GM19324 (cell line): Measurements from ENCODE around the gene AOX1.
"Not testable (repeated sequence)": the region's sequence is repeated elsewhere in the genome, so short reads cannot be mapped to it uniquely, and the experiment has no call there.

Source experiments
- ATAC-seq: cut with Tn5 transposase; IDR thresholded peaks from one replicate; pipeline ENCODE4 v1.9.1; 2021; ENCODE audit warnings: mild to moderate bottlenecking, moderate library complexity; ENCODE audit not compliant: unreplicated experiment, low FRiP score

The AOX1 gene

DNA sequence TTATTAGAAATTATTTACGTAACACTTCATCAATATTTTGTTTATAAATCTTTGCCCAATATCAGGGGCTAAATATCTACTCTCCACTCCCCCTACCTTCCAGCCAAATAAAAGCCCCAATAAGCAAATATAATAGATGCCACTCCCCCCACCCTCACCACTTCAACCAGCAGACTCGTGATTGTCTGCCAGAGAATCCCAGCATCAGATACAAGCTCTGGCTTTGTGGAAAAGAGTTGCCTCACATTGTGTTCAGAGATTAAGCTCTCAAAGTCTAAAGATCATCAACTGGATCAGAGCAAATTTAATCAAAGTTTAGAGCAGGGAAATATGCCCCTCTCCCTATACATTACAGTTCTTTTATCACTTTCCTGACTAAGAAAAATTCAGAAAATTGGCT is 39.5 kb downstream of the AOX1 start:
- no peak for ATAC-seq

DNA sequence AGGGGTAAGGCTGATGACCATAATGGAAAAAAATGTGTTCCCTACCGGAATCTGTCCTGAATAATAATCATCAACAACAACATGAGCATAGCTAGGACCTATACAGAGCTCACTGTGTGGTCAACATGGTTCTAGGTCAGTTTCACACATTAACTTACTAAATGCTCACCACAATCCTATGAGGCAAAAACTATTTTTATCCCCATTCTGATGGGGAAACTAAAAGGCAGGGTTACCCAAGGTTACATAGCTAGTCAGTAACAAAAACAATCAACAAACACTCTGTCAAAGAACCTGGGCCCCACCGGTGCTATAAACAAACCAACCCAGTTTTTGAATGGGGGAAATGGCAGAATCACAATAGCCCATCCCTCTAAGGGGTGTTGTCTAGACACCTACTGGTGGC is 40.1 kb downstream of the AOX1 start:
- ATAC-seq = no peak

DNA sequence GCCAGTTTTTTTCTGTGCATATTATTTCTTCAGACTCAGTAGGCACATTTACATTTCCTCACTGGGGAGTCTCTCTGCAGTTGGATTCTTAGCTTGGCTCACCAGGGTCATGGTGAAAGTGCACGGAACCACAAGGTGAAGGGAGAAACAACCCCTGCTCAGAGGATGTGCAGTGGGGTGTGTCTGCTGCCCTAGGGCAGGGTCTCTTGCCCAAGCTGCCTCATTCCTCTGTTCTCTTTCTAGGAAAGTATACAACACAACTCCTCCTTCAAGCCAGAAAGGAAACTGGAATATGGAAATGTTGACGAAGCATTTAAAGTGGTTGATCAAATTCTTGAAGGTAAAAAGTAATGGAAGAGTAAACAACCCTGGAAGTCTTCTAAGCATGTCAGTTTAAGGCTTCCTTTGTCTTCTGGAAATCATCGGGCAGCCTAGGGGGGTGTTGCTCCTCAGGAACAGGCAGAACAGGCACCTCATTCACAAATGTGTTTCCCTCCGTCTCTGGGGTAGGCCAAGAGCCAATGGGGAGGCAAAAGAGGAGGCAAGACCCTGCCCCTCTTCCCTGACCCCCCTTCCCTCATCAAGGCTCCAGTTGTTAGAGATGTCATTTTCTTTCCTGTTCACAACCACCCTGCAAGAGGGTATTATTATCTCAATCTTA is 41.4 kb downstream of the AOX1 start:
- no peak for ATAC-seq

DNA sequence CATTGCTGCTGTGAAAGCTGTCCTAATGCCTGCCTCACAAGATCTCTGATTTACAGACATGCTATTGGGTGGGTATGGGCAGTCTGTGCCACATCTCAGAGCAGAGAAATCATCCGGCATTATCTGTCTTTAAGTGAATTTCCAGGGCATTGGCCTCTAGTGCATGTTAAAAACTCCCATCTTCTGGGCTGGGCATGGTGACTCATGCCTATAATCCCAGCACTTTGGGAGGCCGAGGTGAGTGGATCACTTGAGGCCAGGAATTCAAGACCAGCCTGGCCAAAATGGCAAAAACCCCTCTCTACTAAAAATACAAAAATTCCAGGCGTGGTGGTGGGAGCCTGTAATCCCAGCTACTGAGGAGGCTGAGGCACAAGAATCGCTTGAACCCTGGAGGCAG is 42.6 kb downstream of the AOX1 start:
- not testable (repeated sequence) for ATAC-seq

DNA sequence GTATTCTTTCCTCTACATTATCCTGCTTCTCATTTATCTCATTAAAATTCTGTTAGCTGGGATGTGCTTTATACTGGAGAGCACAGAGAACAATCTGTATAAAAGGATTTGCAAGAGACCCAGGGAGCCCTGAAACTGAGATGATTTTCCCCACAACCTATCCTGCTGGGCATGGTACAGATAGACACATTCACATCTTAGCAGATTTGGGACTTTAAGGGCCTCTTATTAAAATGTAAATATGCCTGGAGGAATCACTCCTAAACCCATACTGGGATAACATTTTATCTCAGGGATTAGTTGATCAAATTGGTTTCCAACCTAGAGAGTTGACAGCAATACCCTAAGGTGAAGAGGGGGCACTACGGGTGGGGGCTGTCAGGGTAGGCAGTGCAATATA is 45.5 kb downstream of the AOX1 start:
- no peak for ATAC-seq

DNA sequence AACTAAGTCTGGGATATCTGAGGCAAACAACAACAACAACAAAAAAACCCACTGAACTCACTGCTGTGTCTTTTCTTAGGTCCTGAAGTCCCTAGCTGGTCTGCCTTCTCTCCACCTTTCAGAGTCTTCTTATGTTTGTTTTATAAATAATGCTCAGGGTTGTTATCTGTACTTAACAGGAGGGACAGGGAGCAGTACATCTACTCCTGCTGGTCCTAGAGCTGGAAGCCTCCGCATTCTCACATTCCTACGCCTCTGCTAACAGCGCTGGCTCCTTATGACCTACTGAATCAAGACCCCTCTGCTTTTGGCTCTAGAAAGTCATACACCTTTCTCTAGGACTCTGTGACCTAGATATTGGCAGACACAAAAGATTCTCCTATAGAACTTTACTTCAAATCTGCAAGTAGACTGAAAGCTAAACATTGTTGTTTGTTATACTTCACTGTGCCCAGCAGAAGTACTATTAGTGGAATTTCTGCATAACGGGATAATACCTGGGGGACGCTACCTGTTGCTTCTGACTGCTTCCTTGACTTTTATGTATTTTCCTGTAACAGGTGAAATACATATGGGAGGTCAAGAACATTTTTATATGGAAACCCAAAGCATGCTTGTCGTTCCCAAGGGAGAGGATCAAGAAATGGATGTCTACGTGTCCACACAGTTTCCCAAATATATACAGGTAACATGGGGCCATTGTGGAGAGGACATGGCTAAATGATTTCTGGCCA is 48.6 kb downstream of the AOX1 start:
- no peak for ATAC-seq

DNA sequence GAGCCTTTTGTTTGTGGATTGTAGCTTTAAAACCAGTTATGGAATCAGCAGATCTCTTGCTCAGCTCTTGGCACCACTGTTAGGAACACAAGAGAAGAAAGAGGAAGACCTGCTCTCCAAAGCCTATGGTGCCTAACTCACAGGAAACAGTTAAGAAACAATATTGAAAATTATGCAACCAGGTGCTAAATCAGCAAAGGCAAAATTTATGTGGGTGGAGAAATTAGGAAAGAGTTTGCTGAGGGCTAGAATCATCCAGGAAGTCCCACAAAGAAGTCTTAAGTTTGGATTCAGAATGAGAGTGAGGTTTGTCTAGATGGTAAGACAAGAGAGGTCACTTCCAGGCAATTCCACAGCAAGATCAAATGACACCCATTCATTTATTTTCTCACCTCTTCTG is 49.4 kb downstream of the AOX1 start:
- no peak for ATAC-seq

DNA sequence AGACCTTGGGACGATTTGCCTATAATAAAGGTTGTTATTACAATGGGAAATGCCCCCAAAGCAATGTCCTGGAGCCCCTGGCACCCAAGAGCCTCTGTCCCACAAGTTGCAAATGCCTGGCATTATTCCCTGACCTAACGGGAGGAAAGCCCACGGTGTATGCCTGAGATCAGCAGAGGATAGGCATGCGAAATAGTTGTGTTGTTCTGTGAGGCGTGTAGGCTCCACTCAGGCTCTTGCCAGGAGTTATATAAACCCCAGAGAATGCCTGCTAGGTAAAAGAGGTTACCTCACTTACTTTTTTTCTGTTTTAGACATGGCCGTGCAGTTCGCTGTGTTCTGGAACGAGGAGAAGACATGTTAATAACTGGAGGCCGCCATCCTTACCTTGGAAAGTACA is 52.1 kb downstream of the AOX1 start:
- ATAC-seq = no peak

DNA sequence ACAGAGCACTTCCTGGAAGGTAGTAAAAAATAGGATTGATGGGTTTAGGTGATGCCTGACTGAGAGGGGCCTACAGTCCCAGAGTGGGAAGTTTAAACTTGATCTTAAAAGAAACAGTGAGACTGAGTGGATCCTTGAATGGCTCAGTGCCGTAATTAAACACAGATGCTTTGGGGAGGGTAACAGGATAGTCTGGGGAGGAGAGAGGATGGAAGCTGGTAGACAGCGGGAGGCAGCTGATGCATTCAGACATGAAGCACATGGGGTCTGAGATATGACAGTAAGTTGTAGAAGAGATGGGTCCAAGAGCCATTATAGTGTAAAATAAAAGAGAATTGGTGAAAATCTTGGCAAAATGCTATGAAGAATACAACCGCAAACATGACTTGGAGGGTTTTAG is 54.4 kb downstream of the AOX1 start:
- ATAC-seq = no peak

DNA sequence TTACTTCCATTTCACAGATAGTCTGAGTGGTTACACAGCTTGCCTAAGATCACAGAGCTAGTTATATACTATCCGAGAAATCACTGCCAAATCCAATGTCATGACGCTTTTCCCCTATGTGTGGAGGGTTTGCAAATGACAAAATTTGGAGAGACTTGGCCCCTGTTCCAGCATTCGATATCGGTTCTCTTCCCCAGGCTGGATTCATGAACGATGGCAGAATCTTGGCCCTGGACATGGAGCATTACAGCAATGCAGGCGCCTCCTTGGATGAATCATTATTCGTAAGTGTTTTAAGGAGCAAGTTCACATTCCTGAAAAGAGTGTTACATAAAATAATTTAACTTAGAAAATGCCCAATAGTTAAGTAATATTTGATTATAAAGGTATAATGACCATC is 55.1 kb downstream of the AOX1 start:
- ATAC-seq = no peak

DNA sequence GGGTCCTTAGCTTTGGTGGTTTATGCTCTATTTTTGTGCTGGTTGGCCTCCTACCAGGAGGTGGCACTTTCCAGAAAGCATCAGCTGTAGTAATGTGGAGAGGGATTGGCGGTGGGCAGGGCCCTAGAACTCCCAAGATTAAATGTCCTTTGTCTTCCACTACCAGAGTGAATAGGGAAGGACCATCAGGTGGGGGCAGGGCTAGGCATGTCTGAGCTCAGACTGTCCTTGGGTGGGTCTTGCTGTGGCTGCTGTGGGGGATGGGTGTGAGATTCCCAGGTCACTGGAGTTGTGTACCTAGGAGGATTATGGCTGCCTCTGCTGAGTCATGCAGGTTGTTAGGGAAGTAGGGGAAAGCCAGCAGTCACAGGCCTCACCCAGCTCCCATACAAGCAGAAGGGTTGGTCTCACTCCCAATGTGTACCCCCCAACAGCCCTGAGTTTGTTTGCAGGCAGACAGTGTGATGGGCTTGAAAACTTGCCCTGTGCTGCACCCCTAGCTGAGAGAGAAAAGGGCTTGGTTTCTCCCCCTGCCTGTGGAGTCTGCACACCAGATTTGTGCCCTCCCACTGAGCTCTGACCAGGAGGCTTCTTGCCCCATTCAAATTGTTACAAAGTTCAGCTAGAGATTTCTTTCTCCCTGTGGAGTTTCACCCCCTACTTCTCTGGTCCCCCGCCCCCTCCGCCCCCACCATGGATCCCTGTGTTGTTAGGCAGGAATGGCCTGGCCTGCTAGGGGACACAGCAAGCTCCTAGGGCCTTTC is 62.9 kb downstream of the AOX1 start:
- ATAC-seq = not testable (repeated sequence)

DNA sequence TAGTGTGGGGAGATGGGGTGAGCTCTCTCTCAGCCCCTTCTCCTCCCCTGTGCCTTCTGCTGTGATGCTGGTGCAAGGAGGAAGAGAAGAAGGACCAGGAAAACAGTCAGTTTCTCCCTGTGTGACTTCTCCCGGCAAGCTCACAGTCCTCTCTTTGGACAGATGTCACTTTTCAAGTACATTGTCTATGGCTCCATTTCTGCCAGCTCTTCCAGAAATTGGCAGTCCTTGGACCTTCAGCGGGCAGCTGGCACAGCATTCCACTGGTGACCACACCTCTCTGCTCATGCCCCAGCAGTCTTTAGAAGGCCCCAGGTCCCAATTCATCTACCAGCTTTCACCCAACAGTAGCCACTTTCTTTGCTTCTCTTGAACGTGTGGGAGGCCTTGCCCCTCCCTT is 63.9 kb downstream of the AOX1 start:
- ATAC-seq = no peak

DNA sequence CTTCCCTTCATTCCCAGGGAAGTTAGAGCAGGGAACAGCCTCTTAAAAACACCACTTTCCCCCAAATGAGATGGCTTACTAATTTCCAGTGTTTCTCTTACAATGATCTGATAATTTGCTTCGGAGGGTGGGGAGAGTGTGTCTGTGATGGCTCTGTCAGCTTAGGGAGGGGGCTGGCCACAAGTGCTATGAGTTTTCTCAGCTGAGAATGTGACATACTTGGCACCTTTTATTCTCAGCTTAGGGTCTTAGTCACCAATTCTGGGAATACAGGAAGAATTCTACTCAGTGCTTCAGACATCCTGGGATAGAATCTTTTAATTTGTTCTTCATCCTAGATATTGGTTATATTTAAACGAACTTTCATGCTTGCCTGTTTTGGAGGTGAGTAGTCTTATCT is 64.4 kb downstream of the AOX1 start:
- no peak for ATAC-seq

DNA sequence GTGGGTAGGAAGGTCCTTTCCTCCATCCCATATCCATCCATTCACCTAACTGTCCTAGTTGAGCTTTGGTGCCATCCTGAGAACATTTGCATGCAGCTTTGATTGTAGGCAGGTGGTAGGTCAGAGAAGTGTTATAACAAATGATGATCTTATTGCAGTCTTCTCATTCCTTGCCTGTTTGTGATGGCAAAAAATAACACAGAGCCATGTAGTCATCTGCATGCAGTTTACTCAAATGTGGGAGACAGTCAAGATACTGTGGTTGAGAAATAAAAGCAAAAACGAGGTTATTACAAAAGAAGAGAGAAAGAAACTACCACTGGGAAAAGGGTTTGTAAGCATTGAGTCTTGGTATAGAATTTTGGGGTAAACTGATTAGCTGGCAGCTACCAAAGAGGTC is 66.3 kb downstream of the AOX1 start:
- no peak for ATAC-seq

DNA sequence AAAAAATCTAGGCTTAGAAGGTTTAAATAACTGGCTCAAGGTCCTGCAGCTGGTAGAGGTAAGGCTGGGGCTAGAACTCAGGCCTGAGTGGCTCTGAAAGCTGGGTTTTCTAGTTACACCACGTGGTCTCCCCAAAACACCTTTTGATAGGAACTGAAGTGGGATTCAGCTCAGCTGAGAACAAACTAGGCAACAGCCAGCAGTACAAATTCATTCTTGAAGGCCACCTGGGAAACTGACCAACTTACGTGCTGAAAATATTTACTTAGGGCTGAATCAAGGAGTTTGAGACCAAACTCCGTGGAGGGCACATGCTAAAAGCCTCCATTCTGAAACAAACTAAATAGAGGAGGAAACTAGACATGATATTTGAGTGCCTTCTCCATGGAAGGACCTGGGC is 67.2 kb downstream of the AOX1 start:
- no peak for ATAC-seq

DNA sequence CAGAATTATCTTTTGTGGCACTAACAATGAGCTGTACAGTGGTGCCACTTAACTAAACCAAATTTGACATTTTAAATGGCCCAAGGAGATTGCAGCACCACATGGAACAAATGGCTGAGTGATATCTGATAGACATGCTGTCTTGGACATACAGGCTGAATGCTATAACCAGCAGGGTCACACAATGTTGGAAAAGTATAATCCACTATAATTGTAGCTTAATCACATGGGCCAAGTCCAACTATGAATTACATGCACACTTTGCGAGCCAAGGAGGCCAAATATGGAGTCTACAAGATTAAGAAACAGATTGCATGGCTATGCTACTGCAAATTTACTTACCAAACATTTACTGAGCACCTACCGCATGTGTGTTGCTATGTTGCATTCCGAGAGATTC is 69.0 kb downstream of the AOX1 start:
- ATAC-seq = no peak

DNA sequence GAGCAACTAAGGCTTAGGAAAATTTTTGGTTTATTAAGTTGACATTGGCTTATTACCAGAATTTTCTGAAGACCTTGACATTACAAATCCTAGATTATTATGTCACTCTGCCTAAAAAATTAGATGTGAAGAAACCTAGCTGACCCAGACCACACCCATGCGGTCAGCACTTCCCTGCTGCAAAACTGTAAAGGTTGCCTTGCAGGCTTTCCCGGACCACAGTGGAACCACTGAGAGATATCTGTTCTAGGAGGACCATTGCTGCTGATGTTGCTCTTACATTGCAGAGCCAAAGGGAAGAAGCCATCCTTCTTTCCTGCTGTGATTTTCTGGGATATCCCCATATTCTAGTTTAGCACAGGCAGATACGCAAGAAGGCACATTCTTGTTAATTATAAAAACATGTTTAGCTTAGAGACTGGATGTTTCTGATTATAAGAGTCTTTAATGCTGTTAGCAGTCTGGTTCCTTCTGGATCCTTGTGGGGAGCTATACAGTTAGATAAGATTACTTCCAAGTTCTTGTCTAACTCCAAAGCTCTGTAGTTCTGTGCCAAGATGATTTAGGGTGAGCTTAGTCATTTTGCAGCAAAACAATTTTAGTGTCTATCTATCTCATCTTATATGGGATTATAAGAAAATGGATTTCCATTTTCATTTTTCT is 70.2 kb downstream of the AOX1 start:
- ATAC-seq = no peak

DNA sequence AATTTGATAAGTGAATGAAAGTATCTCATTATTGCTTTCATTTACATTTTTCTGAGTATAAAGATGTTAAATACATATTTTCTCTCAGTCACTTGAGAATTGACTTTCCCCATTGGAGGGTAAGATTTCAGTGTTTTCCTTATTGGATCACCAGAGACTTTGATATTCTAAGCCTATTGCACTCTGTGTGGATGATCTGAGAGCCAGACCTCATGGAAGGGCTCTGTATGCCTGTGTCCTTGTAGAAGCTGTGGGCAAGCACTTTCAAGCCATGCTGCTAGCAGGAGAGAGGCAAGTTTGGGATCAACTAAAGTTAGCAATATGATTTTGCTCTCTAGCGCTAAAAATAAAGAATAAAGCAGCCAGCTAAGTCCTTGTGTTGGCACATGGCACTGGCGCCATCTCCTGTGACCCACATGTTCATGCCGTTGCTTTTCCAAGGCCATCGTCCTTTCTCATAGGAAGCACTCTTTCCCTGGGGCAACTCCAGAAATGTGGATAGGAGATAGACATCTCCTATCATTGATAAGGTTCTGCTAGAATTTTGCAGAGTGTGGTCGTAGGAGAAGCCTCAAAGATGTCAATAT is 72.6 kb downstream of the AOX1 start:
- ATAC-seq = no peak

DNA sequence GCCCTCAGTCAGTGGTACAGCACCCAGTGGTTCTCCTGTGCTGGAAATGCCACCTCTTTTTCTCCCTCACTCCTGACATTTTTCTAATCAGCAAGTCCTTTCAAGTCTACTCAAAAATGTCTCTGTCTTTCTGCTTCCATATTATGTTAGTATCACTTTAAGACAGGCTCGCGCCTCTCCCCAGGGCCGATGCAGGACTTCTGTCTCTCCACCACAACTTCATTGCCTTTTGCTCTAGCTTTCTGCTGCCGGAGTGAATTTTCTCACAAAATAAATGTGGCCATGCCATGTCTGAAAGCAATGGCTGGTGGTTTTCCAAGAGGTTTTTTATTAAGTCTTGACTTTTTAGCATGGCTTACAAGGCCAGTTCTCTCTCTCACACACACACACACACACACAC is 73.6 kb downstream of the AOX1 start:
- ATAC-seq = no peak

DNA sequence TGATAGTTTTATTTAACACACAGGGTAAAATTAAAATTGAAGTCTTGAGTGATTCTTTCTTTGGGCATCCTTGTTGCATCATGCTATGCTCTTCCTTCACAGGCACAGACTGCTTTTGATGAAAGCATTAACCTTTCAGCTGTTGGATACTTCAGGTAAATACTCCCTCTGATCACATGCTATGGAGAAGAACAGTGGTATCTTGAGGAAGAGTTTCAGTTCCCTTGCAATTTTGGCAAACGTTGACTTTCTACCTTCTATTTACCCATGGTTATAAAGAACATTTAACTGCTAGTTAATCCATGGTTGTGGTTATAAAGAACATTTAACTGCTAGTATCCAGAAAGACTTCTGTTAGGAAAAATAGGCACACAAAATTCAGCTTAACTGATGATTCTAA is 75.7 kb downstream of the AOX1 start:
- ATAC-seq = no peak

DNA sequence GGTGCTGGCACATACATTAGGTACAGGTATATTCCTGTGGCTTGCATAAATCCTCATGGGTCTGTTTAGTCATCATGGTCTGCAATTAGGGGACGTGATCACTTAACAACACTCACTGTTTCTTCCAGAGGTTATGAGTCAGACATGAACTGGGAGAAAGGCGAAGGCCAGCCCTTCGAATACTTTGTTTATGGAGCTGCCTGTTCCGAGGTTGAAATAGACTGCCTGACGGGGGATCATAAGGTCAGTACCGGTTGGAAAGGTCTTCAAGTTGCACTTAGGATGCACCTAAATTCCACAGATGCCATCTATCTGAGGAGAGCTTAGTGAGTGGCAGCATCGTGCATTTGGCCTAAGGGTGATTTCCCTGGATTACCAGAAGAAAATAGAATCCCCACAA is 76.9 kb downstream of the AOX1 start:
- ATAC-seq = no peak
